ENCODE measurements around the gene TEF.
"Not testable (repeated sequence)": the region's sequence is repeated elsewhere in the genome, so short reads cannot be mapped to it uniquely, and the experiment has no call there.

TEF gene

DNA sequence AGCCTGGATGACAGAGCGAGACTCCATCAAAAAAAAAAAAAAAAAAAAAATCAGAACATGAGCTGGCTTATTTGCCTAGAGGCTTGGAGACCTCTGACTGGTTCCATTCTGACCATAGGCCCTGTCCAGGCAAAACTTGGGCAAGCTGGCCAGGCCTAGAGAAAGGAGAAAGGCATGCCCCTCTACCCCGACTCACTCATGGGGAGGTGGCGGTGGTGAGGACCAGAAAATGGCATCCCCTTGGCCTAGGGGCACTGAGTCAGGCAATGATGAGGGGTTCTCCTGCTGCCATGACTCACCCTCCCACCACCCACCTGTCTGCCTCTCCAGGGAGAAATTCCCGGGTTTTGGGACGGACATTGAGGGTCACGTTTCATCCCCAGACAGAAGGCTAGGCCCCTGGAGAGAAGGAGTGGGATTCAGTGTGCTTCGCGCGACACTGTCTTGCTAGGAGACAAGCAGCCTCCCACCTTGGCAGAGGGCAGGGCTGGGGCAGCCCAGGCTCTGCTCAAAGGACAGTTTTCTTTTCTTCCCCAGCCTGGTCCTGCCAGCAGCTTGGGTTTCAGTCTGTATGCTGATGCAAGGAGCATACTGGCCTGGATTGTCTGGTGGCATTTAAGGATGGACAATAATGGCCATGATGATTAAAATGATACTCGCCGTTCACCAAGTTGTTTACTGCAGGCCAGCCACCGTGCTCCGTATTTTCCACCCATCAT, 47.6 kb downstream of the TEF start:
- no peaks in the 10 kb centered on the region for H3K9me3 ChIP-seq (ENCODE audit: insufficient read depth, low read depth, low read length)
- H3K36me3 ChIP-seq (ENCODE audit: insufficient read depth, low read length), result peaks cover 16% of the 10 kb centered on the region; the same call in 1 of the 2 replicates
- 84% methylated on average over 13 of the region's 13 CpGs for WGBS
- H3K27me3 ChIP-seq (ENCODE audit: insufficient read depth, low read length), result no peaks in the 10 kb centered on the region
- H3K27ac ChIP-seq (ENCODE audit: low read depth, low read length), result no peak overlapping the region
- no peak overlapping the region for H3K4me3 ChIP-seq (ENCODE audit: low read length)
- no peaks in the 10 kb centered on the region for H3K4me1 ChIP-seq (ENCODE audit: insufficient read depth, low read length)
- no peak overlapping the region for H3K9ac ChIP-seq (ENCODE audit: low read depth, low read length)

DNA sequence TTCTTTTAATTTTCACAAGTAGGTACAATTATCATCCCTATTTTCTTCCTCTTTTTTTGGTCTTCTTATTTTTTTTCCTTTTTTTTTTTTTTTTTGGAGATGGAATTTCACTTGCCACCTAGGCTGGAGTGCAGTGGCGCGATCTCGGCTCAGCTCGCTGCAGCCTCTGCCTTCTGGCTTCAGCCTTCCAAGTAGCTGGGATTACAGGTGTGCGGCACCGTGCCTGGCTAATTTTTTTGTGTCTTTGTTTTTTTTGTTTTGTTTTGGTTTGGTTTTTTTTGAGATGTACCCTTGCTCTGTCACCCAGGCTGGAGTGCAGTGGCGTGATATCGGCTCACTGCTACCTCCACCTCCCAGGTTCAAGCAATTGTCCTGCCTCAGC, 48.2 kb downstream of the TEF start:
- 97% methylated on average over 8 of the region's 8 CpGs for WGBS
- Histone ChIP-seq H3K27ac (ENCODE audit: low read depth, low read length) (no peak overlapping the region), H3K4me1 (ENCODE audit: insufficient read depth, low read length) (no peaks in the 10 kb centered on the region), H3K36me3 (ENCODE audit: insufficient read depth, low read length) (peaks cover 21% of the 10 kb centered on the region), H3K9ac (ENCODE audit: low read depth, low read length) (no peak overlapping the region), H3K9me3 (ENCODE audit: insufficient read depth, low read depth, low read length) (no peaks in the 10 kb centered on the region), H3K27me3 (ENCODE audit: insufficient read depth, low read length) (no peaks in the 10 kb centered on the region), H3K4me3 (ENCODE audit: low read length) (no peak overlapping the region)

- 91% methylated on average over 6 of the region's 6 CpGs for WGBS
- no peak overlapping the region for H3K4me3 ChIP-seq (ENCODE audit: low read length)
- no peaks in the 10 kb centered on the region for H3K4me1 ChIP-seq (ENCODE audit: insufficient read depth, low read length)
- H3K9me3 ChIP-seq (ENCODE audit: insufficient read depth, low read depth, low read length), result no peaks in the 10 kb centered on the region
- H3K9ac ChIP-seq (ENCODE audit: low read depth, low read length), result no peak overlapping the region
- no peaks in the 10 kb centered on the region for H3K27me3 ChIP-seq (ENCODE audit: insufficient read depth, low read length)
- peaks cover 38% of the 10 kb centered on the region for H3K36me3 ChIP-seq (ENCODE audit: insufficient read depth, low read length)
- H3K27ac ChIP-seq (ENCODE audit: low read depth, low read length), result no peak overlapping the region
Measured at GRCh38 chr22:41431656-41432055, 49.9 kb downstream of the TEF start.

DNA sequence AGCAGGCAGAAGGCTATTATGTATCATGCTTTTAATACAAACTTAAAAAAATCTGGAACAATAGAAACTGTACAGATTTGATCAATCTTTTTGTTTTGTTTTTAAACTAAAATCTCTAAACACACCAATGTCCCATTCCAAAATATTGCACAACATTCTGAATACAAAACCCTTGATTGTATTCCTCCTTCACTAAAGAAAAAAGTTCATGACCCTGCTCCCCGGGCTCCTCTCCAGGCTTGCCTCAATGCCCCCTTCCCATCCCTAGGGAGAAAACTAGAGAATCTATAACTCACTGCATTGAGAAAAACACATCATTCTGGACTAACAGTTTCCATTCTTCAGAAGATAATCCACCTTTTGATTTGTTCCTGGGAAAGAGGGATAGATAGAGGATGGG, 51.7 kb downstream of the TEF start:
- 85% methylated on average over 1 of the region's 1 CpG for WGBS
- not testable (repeated sequence) for H3K27me3 ChIP-seq (ENCODE audit: insufficient read depth, low read length); H3K4me1 ChIP-seq (ENCODE audit: insufficient read depth, low read length); H3K4me3 ChIP-seq (ENCODE audit: low read length); H3K27ac ChIP-seq (ENCODE audit: low read depth, low read length); H3K9me3 ChIP-seq (ENCODE audit: insufficient read depth, low read depth, low read length); H3K9ac ChIP-seq (ENCODE audit: low read depth, low read length)
- peaks cover 52% of the 10 kb centered on the region for H3K36me3 ChIP-seq (ENCODE audit: insufficient read depth, low read length)

DNA sequence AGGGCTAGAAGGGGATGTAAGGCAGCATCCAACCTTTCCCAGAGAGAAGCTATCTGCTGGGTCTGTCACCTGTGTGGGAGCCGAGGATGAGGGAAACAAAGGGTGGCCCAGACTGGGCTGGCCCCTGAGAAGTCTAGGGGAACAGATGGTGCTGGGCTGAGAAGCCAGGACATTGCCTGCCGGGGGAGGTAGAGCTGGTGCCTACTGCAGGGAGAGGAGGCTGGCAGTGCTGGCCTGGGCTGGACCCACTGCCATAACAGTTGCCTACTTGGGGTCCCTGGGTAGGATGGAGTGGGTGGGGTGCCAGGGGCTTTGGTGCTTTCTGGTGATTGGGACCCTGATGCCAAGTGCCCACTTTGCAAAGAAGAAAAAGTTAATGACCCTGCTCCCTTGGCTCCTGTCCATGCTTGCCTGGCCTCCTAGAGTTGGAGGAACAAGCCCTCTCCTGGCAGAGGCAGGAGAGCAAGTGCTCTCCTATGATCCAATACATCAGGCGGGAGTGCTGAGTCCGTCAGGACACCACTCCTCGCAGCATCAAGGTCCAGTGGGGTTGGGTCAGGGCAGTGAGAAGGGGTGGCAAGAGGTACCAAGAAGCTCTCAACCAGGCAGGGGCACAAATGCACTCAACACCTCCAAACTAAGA, 52.7 kb downstream of the TEF start:
- not testable (repeated sequence) for H3K9ac ChIP-seq (ENCODE audit: low read depth, low read length); H3K27ac ChIP-seq (ENCODE audit: low read depth, low read length); H3K27me3 ChIP-seq (ENCODE audit: insufficient read depth, low read length); H3K9me3 ChIP-seq (ENCODE audit: insufficient read depth, low read depth, low read length); H3K4me1 ChIP-seq (ENCODE audit: insufficient read depth, low read length); H3K4me3 ChIP-seq (ENCODE audit: low read length)
- 84% methylated on average over 5 of the region's 5 CpGs for whole genome bisulfite sequencing
- peaks cover 61% of the 10 kb centered on the region for H3K36me3 ChIP-seq (ENCODE audit: insufficient read depth, low read length)

DNA sequence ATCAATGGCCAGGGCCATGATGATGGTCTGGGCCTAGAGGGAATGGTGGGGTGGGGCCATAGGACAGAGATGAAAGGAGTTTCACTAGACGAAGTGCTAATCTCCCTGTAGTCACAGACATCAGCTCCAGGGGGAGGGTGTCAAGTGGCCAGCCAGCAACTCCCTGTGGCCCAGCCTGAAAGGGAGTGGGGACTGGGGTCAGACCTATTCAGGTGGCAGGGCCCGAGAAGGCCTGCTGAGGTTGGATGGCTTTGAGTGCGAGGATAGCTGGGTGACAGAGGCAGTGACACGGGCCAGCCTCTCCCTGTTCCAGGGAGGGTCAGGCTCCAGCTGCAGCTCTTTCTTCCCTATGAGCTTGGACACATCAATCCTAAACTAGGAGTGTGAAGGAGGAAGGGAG, 53.8 kb downstream of the TEF start:
- no peak overlapping the region for H3K4me3 ChIP-seq (ENCODE audit: low read length)
- H3K27me3 ChIP-seq (ENCODE audit: insufficient read depth, low read length), result no peaks in the 10 kb centered on the region
- 90% methylated on average over 4 of the region's 4 CpGs for WGBS
- no peak overlapping the region for H3K9ac ChIP-seq (ENCODE audit: low read depth, low read length)
- peaks cover 66% of the 10 kb centered on the region for H3K36me3 ChIP-seq (ENCODE audit: insufficient read depth, low read length)
- no peaks in the 10 kb centered on the region for H3K9me3 ChIP-seq (ENCODE audit: insufficient read depth, low read depth, low read length)
- no peak overlapping the region for H3K27ac ChIP-seq (ENCODE audit: low read depth, low read length)
- H3K4me1 ChIP-seq (ENCODE audit: insufficient read depth, low read length), result no peaks in the 10 kb centered on the region

DNA sequence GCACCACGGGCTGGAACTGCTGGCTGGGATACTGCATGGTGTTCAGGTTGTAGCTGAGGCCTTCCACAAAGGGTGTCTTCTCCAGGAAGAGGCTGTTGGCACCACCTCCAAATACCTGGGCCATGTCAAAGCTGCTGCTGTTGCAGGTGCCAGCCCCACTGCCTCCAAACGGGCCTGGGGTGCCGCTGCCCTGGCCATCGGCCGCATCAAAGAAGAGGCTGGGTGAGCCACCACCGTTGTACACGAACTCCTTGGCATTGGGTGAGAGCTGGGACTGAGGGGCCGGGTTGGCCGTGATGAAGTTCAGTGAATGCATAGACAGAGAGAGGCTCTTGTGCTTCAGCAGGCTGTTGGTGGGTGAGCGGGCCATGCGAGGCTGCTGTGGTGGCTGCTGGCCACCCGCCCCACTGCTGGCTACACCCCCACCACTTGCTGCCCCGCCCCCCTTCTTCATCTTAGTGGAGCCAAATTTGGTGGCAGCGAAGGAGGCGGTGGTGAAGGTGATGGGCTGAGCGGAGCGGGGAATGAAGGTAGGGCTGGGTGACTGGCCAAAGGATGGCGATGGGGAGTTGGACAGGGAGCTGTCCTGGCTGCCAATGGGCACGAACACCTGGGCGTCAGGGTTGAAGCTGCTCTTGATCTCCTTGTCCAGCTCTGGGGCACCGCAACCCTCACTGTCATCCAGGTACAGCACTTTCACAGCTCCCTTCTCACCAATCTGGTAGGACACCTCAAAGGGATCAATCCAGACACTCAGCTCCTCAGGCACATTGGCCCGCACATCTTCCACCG, 54.8 kb downstream of the TEF start:
- H3K9ac ChIP-seq (ENCODE audit: low read depth, low read length), result no peak overlapping the region
- no peak overlapping the region for H3K27ac ChIP-seq (ENCODE audit: low read depth, low read length)
- H3K27me3 ChIP-seq (ENCODE audit: insufficient read depth, low read length), result no peaks in the 10 kb centered on the region
- 91% methylated on average over 23 of the region's 23 CpGs for WGBS
- no peaks in the 10 kb centered on the region for H3K9me3 ChIP-seq (ENCODE audit: insufficient read depth, low read depth, low read length)
- peaks cover 69% of the 10 kb centered on the region for H3K36me3 ChIP-seq (ENCODE audit: insufficient read depth, low read length)
- H3K4me1 ChIP-seq (ENCODE audit: insufficient read depth, low read length), result no peaks in the 10 kb centered on the region
- H3K4me3 ChIP-seq (ENCODE audit: low read length), result no peak overlapping the region

DNA sequence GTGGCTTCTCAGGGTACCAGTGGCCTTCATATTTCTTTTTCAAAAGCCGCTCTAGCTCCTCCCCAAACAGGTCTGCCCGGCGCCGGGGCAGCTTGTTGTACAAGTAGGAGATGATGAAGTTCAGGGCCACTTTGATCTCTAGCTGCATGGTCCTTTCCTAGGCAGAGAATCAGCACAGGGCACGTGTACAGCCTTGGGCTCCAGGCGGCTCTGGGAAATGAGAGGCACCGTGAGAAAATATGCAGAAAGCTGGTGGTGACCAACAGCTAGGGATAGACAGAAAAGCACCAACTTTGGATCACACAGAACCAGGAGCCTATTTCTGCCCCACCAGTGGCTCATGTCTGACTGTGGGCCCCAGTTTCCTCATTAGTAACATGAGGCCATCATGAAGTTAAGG, 55.5 kb downstream of the TEF start:
- Histone ChIP-seq H3K4me3 (ENCODE audit: low read length) (no peak overlapping the region), H3K27ac (ENCODE audit: low read depth, low read length) (no peak overlapping the region), H3K4me1 (ENCODE audit: insufficient read depth, low read length) (no peaks in the 10 kb centered on the region), H3K27me3 (ENCODE audit: insufficient read depth, low read length) (no peaks in the 10 kb centered on the region), H3K9ac (ENCODE audit: low read depth, low read length) (no peak overlapping the region), H3K9me3 (ENCODE audit: insufficient read depth, low read depth, low read length) (no peaks in the 10 kb centered on the region), H3K36me3 (ENCODE audit: insufficient read depth, low read length) (peaks cover 72% of the 10 kb centered on the region)
- WGBS, result 97% methylated on average over 7 of the region's 7 CpGs

DNA sequence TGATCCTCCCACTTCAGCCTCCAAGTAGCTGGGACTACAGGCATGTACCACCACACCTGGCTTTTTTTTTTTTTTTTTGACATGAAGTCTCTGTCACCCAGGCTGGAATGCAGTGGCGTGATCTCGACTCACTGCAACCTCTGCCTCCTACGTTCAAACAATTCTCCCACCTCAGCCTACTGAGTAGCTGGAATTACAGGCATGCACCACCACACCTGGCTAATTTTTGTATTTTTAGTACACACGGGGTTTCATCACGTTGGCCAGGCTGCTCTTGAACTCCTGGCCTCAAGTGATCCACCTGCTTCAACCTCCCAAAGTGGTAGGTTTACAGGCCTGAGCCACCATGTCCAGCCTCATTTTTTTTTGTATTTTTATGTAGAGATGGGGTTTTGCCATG, 58.8 kb downstream of the TEF start:
- not testable (repeated sequence) for H3K4me1 ChIP-seq (ENCODE audit: insufficient read depth, low read length); H3K27ac ChIP-seq (ENCODE audit: low read depth, low read length); H3K27me3 ChIP-seq (ENCODE audit: insufficient read depth, low read length); H3K9ac ChIP-seq (ENCODE audit: low read depth, low read length); H3K4me3 ChIP-seq (ENCODE audit: low read length); H3K9me3 ChIP-seq (ENCODE audit: insufficient read depth, low read depth, low read length)
- peaks cover 61% of the 10 kb centered on the region for H3K36me3 ChIP-seq (ENCODE audit: insufficient read depth, low read length)
- WGBS, result 96% methylated on average over 5 of the region's 5 CpGs

GRCh38 chr22:41442240-41442792, 60.6 kb downstream of the TEF start:
- peaks cover 43% of the 10 kb centered on the region for H3K36me3 ChIP-seq (ENCODE audit: insufficient read depth, low read length)
- H3K4me3 ChIP-seq (ENCODE audit: low read length), result no peak overlapping the region
- no peaks in the 10 kb centered on the region; the same call in 1 of the 2 replicates for H3K4me1 ChIP-seq (ENCODE audit: insufficient read depth, low read length)
- 96% methylated on average over 2 of the region's 2 CpGs for WGBS
- no peak overlapping the region for H3K27ac ChIP-seq (ENCODE audit: low read depth, low read length)
- no peaks in the 10 kb centered on the region for H3K9me3 ChIP-seq (ENCODE audit: insufficient read depth, low read depth, low read length)
- no peaks in the 10 kb centered on the region for H3K27me3 ChIP-seq (ENCODE audit: insufficient read depth, low read length)
- no peak overlapping the region for H3K9ac ChIP-seq (ENCODE audit: low read depth, low read length)

Measured in HUES64 (cell line).